Activated naive CD8-positive, alpha-beta T cell treated with anti-CD3 and anti-CD28 coated beads, Interleukin-2, amount 10 ng/mL, durations not matched to agents 7 days and 5 days (primary cell): ENCODE data around the gene IWS1. TPM values are rescaled to one million over a fixed set of nuclear protein-coding genes. Genes with fewer than 3 reads are reported as not detected.

Experiments used
- ATAC-seq: fragments of 150-1000 bp; cut with Tn5 transposase; one replicate; pipeline ENCODE4 v1.10.0; 2021; ENCODE audit warnings: low read depth, moderate library complexity
- POLR2A ChIA-PET: fragments of 350-600 bp; sonication (Branson Sonifier 250); formaldehyde crosslinking; loops from one replicate; lab custom pipeline; 2021; ENCODE audit warnings: antibody characterized with exemption; lab: Charles Lee
- DNase-seq: peaks from one replicate; pipeline ENCODE4 v3.0.0; 2021
- H3K27ac Mint-ChIP-seq: one replicate; pipeline ENCODE4 v1.8.0; 2022; ENCODE audit warnings: mild to moderate bottlenecking, mixed read lengths
- H3K27me3 Mint-ChIP-seq: one replicate; pipeline ENCODE4 v1.8.0; 2022; ENCODE audit warnings: mild to moderate bottlenecking, moderate library complexity, mixed read lengths
- H3K36me3 Mint-ChIP-seq: one replicate; pipeline ENCODE4 v1.8.0; 2021; ENCODE audit warnings: mild to moderate bottlenecking, mixed read lengths
- H3K4me1 Mint-ChIP-seq: one replicate; pipeline ENCODE4 v1.8.0; 2021; ENCODE audit warnings: mixed read lengths
- H3K4me3 Mint-ChIP-seq: one replicate; pipeline ENCODE4 v1.8.0; 2022; ENCODE audit warnings: mild to moderate bottlenecking, moderate library complexity, mixed read lengths
- H3K9me3 Mint-ChIP-seq: one replicate; pipeline ENCODE4 v1.8.0; 2021; ENCODE audit warnings: mixed read lengths
- total RNA-seq, 2 experiments: library from RNA; stranded (reverse); gene quantifications; one replicate each; pipeline ENCODE4 v1.2.3, GENCODE V29; 2021

IWS1 gene
- total RNA-seq, 2 experiments from 2014 or later = 53.1 to 59.6 TPM

DNA sequence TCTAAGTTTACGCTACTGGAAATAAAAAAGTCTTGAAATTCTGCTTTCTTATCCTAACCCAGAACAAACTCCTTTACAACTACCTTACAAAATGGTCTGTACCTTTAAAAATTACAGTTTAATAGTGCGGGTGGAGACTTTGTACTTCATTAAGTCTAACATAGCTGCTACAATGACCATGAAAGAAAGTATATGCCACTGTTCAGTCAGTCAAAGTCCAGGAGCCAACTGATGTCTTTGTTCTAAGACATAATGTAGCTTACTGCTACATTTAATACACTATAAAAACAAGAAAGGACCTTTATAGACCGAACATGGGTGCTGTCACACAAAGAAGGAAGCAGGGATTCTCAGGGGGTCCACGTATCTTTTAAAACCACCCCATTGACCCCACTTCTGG lies 36.0 kb downstream of the IWS1 start:
- H3K4me1 Mint-ChIP-seq = peaks cover 30% of the 10 kb centered on the region
- POLR2A ChIA-PET = no interaction called here
- H3K9me3 Mint-ChIP-seq = no peaks in the 10 kb centered on the region
- H3K27me3 Mint-ChIP-seq = no peaks in the 10 kb centered on the region
- no peak for ATAC-seq
- peaks cover 51% of the 10 kb centered on the region for H3K36me3 Mint-ChIP-seq
- no peak overlapping the region for H3K27ac Mint-ChIP-seq
- DNase-seq = no peak
- H3K4me3 Mint-ChIP-seq = no peak overlapping the region

DNA sequence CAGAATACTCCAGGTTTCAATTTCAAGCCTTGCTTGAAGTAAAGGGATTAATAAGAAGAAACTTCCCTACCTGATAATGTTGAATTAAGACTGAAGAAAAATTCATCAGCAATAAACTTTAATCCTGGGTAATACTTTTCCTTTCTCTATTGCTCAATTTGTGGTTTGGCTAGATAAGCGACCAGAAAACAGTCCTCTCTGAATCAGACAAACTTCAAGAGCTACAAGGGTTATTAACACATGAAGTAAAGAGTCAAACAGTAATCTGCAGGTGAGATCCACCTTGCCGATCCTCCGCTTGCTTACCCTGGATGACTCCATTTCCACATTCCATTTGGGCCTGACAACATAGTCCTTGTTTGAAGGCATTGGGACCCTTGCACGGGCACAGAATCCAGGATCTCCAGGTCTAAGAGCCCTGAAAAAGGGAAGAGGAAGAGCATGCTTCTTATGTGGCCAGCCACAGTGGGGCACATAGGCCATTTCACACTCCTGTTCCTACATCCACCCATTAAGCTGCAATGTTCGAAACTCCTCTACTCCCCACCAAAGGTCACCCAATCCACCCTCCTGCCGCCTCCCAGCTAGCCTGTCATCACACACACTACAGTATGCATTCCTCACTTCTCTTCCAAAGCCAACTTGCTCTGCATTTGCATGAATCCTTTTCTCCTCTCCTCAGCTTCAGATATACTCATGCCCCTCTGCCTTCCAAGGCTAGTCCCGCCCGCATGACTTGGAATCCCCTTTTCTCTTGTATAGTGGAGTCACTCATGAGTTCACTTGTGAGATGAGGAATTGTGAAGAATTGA lies 39.8 kb downstream of the IWS1 start:
- H3K36me3 Mint-ChIP-seq = peaks cover 45% of the 10 kb centered on the region
- ATAC-seq (no peak), DNase-seq (no peak)
- peaks cover 34% of the 10 kb centered on the region for H3K4me1 Mint-ChIP-seq
- H3K27me3 Mint-ChIP-seq = no peaks in the 10 kb centered on the region
- H3K9me3 Mint-ChIP-seq = no peaks in the 10 kb centered on the region
- POLR2A ChIA-PET = interaction anchor here (0.5 to 1.3 kb wide), 2 partner anchors 40 to 91 kb away, joined by 3 read pairs; partner anchors contain the start of gene IWS1
- peak overlapping the region; percentile 75 for H3K27ac Mint-ChIP-seq
- H3K4me3 Mint-ChIP-seq = peak overlapping the region; percentile 8

DNA sequence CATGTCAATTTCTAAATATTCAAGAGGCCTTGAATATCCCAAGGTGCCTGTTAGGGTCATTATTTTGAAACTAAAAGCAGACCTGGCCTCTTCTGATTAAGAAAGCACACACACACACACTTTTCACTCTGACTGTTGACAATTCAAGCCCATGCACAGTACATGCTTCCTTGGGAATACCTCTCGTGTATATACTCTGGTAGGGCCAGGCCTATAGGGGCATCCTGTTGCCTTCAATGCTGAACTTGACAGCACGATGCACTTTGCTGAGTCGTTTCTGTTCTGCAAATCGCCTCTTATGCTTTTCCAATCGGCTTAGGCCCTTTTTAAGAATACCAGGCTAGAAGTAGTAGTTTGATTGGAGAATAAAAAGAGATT lies 40.6 kb downstream of the IWS1 start:
- ATAC-seq (peak; percentile 68), DNase-seq (no peak)
- peak overlapping the region; percentile 76 for H3K27ac Mint-ChIP-seq
- peaks cover 34% of the 10 kb centered on the region for H3K4me1 Mint-ChIP-seq
- H3K27me3 Mint-ChIP-seq = no peaks in the 10 kb centered on the region
- H3K4me3 Mint-ChIP-seq = peak overlapping the region; percentile 58
- H3K9me3 Mint-ChIP-seq = no peaks in the 10 kb centered on the region
- H3K36me3 Mint-ChIP-seq = peaks cover 42% of the 10 kb centered on the region
- POLR2A ChIA-PET = interaction anchor here (1.3 kb wide), 1 partner anchor 41 kb away, joined by 3 read pairs; the partner anchor contains the start of gene IWS1

DNA sequence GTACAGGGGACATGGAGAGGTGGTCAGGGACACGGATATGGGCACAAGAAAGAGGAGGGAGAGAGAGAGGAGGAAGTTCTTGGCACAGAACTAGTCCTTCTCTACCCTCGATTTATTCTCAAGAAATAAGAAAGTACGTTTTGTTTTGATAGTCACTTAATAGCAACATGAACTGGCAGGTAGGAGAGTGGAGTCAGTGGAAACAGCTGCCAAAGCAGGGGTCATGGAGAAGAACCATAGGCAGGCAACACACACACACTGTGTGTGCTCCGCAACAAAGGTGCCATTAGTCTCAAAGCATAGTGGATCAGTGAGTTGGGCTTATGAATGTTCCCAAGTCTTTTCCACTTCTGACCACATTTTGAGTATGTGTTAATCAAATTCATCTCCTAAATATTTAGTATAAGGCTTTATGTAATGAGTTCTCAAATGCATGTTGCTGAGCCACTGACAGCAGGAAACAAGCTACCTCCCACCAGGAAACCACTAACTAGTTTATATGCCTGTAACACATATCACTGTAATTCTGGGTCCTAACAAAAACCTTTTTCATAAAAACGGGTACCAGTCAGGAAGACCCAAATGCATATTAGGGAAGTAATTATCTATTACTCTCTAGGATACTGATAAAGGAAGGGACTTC lies 41.1 kb downstream of the IWS1 start:
- peak overlapping the region; percentile 58 for H3K4me3 Mint-ChIP-seq
- H3K27me3 Mint-ChIP-seq = no peaks in the 10 kb centered on the region
- DNase-seq = no peak
- peaks cover 34% of the 10 kb centered on the region for H3K4me1 Mint-ChIP-seq
- H3K27ac Mint-ChIP-seq = peak overlapping the region; percentile 76
- H3K9me3 Mint-ChIP-seq = no peaks in the 10 kb centered on the region
- POLR2A ChIA-PET = interaction anchor here (1.3 kb wide), 1 partner anchor 41 kb away, joined by 3 read pairs; the partner anchor contains the start of gene IWS1
- ATAC-seq = peak; percentile 55
- peaks cover 44% of the 10 kb centered on the region for H3K36me3 Mint-ChIP-seq

DNA sequence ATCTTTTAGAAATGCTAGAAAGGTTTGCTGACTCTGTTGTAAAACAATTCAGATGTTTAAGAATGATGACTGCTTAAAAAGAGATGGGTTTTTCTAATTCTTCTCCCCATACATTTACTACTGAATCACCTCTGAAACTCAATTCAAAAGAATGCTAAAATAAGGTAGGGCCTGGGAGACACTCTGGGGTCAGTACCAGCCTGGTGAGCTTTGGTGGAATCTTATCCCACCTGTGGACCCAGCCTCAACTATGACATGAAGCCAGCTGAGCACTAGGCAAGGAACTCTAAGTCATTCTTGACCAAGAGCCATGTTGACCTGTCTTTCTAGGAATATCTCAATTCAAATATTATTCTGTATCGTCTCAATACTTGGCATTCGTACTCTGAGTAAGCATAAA lies 44.3 kb downstream of the IWS1 start:
- POLR2A ChIA-PET = interaction anchor here (0.5 to 0.6 kb wide), 2 partner anchors 101 to 188 kb away, joined by 3 read pairs; no protein-coding TSS in a partner anchor
- Mint-ChIP-seq H3K27ac (no peak overlapping the region), H3K27me3 (no peaks in the 10 kb centered on the region), H3K36me3 (peaks cover 24% of the 10 kb centered on the region), H3K9me3 (no peaks in the 10 kb centered on the region), H3K4me3 (no peak overlapping the region), H3K4me1 (peaks cover 21% of the 10 kb centered on the region)
- ATAC-seq (no peak), DNase-seq (no peak)

DNA sequence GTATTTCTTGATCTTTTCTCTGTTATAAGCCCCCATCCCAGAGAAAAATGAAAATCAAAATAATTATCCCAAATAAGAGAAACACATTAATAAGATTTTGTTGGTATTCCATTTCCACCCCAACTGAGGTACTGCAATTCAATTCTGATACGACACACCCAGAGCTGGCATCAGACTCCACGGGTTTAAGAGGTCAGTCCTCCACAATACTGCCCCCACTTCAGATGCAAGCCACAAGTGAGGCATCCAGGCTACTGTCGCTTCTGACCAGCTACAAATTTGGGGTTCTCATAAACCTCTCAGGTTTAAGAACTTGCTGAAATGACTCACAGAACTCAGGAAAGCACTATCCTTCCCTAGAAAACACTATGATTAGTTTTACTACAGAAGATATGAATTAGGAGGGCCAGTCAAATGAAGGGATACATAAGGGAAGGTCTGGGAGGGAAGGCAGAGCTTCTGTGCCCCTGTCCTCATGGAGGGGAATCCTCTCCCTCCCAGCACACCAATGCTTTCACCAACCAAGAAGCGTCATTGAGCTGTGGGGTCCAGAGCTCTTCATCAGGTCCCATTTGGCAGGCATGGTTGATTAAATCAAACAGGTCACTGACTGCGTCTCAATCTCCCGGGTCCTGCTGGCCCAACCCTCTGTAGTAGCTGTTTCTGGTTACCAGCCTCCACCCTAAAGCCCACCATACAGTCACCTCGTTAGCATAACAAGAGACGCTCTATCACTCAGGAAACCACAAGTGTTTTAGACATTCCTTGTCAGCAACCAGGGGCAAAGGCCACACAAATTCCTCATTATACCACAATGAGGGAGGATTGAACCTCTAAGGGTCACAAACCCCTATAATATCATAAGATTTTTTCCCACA lies 46.2 kb downstream of the IWS1 start:
- DNase-seq (no peak), ATAC-seq (no peak)
- POLR2A ChIA-PET = interaction anchor here (1.4 to 2.4 kb wide), 2 partner anchors 186 to 412 kb away, joined by 4 to 5 read pairs; partner anchors contain the start of gene ERCC3
- no peak overlapping the region for H3K4me3 Mint-ChIP-seq
- peaks cover 3% of the 10 kb centered on the region for H3K4me1 Mint-ChIP-seq
- H3K27me3 Mint-ChIP-seq = no peaks in the 10 kb centered on the region
- no peak overlapping the region for H3K27ac Mint-ChIP-seq
- peaks cover 7% of the 10 kb centered on the region for H3K9me3 Mint-ChIP-seq
- H3K36me3 Mint-ChIP-seq = peaks cover 28% of the 10 kb centered on the region

DNA sequence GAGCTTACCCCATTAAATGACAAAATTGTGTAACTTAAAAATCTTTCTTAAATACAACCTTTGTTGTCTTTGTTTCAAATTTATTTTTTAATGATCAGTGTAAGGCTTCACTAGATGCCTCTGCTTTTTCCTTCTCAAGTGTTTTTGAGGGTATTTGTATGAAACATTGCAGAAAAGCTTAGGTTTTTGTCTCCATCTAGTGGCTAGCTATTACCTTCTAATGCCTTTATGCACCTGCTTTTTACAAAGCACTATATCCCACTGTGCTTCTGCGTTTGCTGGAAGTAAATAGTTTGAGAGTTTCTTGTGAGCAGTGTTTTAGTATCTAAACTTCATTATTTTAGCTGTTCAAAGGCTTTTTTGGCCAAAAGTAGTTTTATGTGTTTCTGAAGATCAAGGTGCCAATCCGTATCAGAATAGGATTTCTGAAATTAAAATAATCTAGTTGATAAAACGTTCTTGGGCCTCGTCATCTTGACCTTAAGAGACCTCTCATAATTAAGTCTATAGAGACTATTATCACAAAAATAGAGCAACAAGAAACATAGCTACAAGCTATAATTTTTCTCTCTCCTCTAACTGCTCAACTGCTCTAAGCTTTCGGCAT lies 47.0 kb downstream of the IWS1 start:
- Mint-ChIP-seq H3K27ac (no peak overlapping the region), H3K9me3 (peaks cover 7% of the 10 kb centered on the region), H3K4me3 (no peak overlapping the region), H3K36me3 (peaks cover 25% of the 10 kb centered on the region), H3K27me3 (no peaks in the 10 kb centered on the region), H3K4me1 (no peaks in the 10 kb centered on the region)
- ATAC-seq (peak; percentile 52), DNase-seq (no peak)
- POLR2A ChIA-PET = interaction anchor here (1.4 to 2.4 kb wide), 2 partner anchors 185 to 412 kb away, joined by 4 to 5 read pairs; partner anchors contain the start of gene ERCC3

DNA sequence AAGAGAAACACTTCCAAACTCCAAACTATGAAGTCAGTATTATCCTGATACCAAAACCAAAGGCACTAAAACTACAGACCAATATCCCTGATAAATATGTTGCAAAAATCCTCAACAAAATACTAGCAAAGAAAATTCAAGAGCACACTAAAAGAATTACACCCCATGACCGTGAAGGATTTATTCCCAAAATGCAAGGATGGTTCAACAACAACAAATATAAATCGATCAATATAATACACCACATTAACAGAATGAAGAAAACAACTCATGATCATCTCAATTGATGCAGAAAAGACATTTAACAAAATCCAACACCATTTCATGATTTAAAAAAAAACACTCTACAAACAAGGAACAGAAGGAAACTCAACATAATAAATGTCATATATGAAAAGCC lies 50.5 kb downstream of the IWS1 start:
- no peaks in the 10 kb centered on the region for H3K27me3 Mint-ChIP-seq
- ATAC-seq (no peak), DNase-seq (no peak)
- POLR2A ChIA-PET = no interaction called here
- H3K27ac Mint-ChIP-seq = no peak overlapping the region
- peaks cover 27% of the 10 kb centered on the region for H3K36me3 Mint-ChIP-seq
- no peak overlapping the region for H3K4me3 Mint-ChIP-seq
- no peaks in the 10 kb centered on the region for H3K4me1 Mint-ChIP-seq
- H3K9me3 Mint-ChIP-seq = peaks cover 7% of the 10 kb centered on the region

DNA sequence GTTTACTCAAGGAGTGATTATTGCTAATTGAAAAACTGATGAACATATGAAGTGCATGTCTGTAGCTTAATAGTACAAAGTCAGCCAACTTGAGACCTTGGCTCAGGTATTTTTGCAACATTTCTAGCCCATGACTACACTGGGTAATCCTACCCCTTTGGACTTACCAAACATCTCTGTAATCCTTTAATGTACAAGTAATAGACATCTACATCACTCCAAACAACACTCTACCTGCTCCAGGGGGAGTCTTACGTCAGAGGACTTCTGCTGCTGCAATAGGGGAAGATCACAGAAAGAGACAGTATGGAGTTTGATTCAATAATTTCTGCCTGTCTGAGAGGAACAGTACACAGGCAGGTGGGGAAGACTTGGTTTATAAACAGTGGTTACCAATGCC lies 54.0 kb downstream of the IWS1 start:
- POLR2A ChIA-PET = no interaction called here
- Mint-ChIP-seq H3K4me3 (no peak overlapping the region), H3K9me3 (peaks cover 7% of the 10 kb centered on the region), H3K4me1 (no peaks in the 10 kb centered on the region), H3K27ac (no peak overlapping the region), H3K36me3 (peaks cover 29% of the 10 kb centered on the region), H3K27me3 (no peaks in the 10 kb centered on the region)
- ATAC-seq = no peak
- no peak for DNase-seq

DNA sequence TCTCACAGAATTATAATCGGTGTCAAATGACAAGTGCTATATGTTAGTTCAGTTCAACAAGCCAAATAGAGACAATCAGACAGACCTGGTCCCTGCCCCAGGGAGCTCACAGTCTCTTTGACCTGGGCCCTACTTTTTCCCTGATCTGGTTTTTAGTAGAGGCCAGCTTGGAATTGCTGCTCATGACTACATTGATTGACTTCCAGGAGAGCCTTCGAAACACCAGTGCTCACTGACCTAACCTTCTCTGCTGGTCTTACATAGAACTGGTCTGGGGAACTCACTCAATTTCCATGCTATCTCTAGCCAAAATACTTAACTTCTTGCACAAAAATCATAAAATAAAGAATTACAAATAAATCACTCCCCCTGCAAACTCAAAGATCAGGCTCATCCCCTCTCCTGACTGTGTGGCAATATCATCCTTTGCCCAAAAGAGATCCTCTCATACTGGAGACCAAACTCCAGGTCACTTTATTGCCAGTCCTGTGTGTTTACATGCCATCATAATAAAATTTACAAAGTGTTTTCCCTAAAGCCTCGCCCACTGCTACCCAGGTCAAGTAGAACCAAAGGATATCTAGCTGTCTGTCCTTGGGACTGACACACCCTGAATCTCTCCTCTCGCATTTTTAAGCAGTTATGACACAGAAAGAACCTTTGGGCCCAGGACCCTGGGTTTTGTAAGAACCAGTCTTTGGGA lies 54.9 kb downstream of the IWS1 start:
- peaks cover 26% of the 10 kb centered on the region for H3K36me3 Mint-ChIP-seq
- H3K27me3 Mint-ChIP-seq = no peaks in the 10 kb centered on the region
- no peak overlapping the region for H3K27ac Mint-ChIP-seq
- H3K9me3 Mint-ChIP-seq = peaks cover 6% of the 10 kb centered on the region
- POLR2A ChIA-PET = no interaction called here
- DNase-seq (no peak), ATAC-seq (no peak)
- H3K4me1 Mint-ChIP-seq = no peaks in the 10 kb centered on the region
- no peak overlapping the region for H3K4me3 Mint-ChIP-seq

DNA sequence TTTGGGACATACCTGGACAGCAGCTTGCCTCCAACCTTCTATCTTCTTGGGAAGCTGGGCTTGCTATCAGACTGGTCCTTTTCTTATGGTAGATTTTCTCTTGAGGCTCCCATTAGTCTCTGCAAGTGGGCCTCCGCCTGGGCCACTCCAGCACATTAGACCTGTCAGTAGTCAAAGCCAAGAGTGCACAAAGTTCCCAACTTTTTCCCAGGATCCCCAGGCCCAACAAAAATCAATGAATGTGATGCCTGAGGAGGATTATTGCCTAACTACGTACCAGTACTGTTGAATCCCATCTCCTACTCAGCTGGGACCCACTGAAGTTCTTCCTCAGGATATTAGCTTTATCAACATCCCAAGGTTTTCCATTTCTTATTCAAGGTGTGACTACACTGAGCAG lies 56.3 kb downstream of the IWS1 start:
- no peak for ATAC-seq
- H3K4me1 Mint-ChIP-seq = peaks cover 7% of the 10 kb centered on the region
- POLR2A ChIA-PET = no interaction called here
- no peaks in the 10 kb centered on the region for H3K27me3 Mint-ChIP-seq
- H3K9me3 Mint-ChIP-seq = no peaks in the 10 kb centered on the region
- H3K27ac Mint-ChIP-seq = no peak overlapping the region
- H3K4me3 Mint-ChIP-seq = no peak overlapping the region
- DNase-seq = no peak
- H3K36me3 Mint-ChIP-seq = peaks cover 16% of the 10 kb centered on the region

DNA sequence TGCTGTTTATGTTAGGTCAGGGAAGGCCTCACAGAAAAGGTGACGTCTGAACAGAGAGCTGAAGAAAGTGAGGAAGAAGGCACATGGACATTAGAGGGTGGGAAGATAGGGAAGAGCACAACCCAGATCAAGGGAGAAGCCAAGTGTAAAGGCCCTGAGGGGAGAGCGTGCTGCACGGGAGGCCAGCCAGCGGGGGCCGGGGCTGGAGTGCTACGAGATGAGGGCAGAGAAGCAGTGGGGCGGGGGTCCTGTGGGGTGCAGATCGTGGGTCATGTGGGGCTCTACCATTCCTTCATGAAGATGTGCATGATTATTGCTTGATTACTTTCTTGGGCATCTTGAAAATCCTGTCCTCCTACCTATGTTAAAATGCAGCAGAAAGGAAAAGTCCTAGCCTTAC lies 57.2 kb downstream of the IWS1 start:
- H3K27ac Mint-ChIP-seq = no peak overlapping the region
- no peak for ATAC-seq
- peaks cover 13% of the 10 kb centered on the region for H3K36me3 Mint-ChIP-seq
- H3K4me3 Mint-ChIP-seq = no peak overlapping the region
- H3K4me1 Mint-ChIP-seq = peaks cover 7% of the 10 kb centered on the region
- no peak for DNase-seq
- POLR2A ChIA-PET = no interaction called here
- no peaks in the 10 kb centered on the region for H3K27me3 Mint-ChIP-seq
- H3K9me3 Mint-ChIP-seq = no peaks in the 10 kb centered on the region
